ENCODE measurements around the gene RHOT2. TPM values are rescaled to one million over a fixed set of nuclear protein-coding genes. Genes with fewer than 3 reads are reported as not detected.

RHOT2 gene
- total RNA-seq, 1 experiment from 2014 or later, result 210 TPM

DNA sequence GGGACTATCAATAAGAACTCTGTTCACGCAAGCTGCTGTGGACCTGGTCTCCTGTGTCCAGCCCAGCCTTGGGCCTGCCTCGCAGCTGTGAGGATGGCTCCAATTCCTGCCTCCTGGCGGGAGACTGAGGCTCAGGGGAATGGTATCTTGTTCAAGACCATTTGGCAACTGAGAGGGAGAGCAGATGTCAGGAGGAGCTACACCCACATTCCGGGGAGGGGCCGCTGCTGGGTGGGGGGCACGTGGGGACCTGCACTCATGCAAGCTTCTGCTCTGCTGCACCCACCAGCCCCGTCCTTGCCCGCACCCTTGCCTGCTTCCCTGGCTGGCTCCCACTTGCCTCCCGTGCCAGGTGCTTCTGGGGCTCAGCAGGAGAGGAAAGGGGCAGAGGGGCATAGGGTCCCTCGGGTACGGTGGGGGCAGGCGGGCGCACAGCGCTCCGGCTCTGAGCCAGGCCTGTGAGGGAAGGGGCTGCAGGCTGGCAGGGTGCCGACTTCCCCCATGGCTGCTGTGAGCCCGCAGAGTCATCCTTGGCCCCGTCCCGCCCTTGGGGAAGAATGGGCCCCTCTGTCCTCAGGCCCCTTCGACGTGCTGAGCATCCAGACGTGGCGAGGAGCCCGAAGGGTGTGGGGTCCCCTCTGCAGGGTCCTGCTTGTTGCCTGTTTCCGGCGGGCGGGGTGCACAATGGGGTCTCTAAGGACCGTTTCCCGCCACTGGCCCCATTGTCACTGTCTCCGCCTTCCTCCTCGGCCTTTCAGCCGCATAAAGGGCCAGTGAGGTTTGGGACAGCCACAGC, 49.7 kb downstream of the RHOT2 start:
- peaks cover 10% of the 10 kb centered on the region for H3K23me2 ChIP-seq (ENCODE audit: insufficient read length, low read depth, low read length, poor library complexity, severe bottlenecking)
- no peak overlapping the region for H3K18ac ChIP-seq (ENCODE audit: insufficient read length, low read depth, low read length)
- no peaks in the 10 kb centered on the region; a peak in 1 of 5 replicates for H3K9me3 Mint-ChIP-seq
- no peak overlapping the region for H2BK5ac ChIP-seq (ENCODE audit: insufficient read length, low read length)
- H2BK12ac ChIP-seq (ENCODE audit: insufficient read length, low read depth, low read length), result no peak overlapping the region
- H3K23ac ChIP-seq (ENCODE audit: insufficient read length, low read depth, low read length), result no peak overlapping the region
- H2BK20ac ChIP-seq (ENCODE audit: low read depth, low read length, poor library complexity, severe bottlenecking), result no peak overlapping the region
- no peak overlapping the region for H2AFZ ChIP-seq (ENCODE audit: low read length)
- H4K8ac ChIP-seq (replicated peaks; ENCODE audit: insufficient read length, low read depth, low read length), result no peak overlapping the region
- no peaks in the 10 kb centered on the region for H3K79me1 ChIP-seq (ENCODE audit: insufficient read depth, low read depth, low read length, poor library complexity, severe bottlenecking)
- no peak overlapping the region for H4K5ac ChIP-seq (ENCODE audit: insufficient read length, low read depth, low read length)
- no peak overlapping the region for H3K56ac ChIP-seq (ENCODE audit: insufficient read length, low read depth, low read length)
- peaks cover 0 to 1% (median 0%) of the 10 kb centered on the region in 3 experiments; a peak in 1 of 7 replicates for H3K36me3 Mint-ChIP-seq (ENCODE audit: insufficient read depth in 1 of 3, low read depth in 3 of 3)
- no peak overlapping the region for H3K27ac Mint-ChIP-seq
- no peak overlapping the region for H2BK120ac ChIP-seq (ENCODE audit: low read depth, low read length, poor library complexity, severe bottlenecking)
- no peak overlapping the region for H3K4me3 Mint-ChIP-seq
- H3K4me1 ChIP-seq (ENCODE audit: insufficient read depth, low read length), result no peaks in the 10 kb centered on the region
- peaks cover 15 to 29% of the 10 kb centered on the region in 2 experiments for H3K4me1 Mint-ChIP-seq
- no peak overlapping the region for H2BK15ac ChIP-seq (ENCODE audit: low read depth, low read length)
- DNase-seq, result no peak
- H3T11ph ChIP-seq (ENCODE audit: low read length), result no peak overlapping the region
- no CpG with 5 or more reads among the region's 32 CpGs for WGBS (ENCODE audit: extremely low coverage, insufficient read length, low lambda C conversion rate)
- H4K20me1 ChIP-seq (ENCODE audit: control insufficient read depth, insufficient read depth, insufficient read length), result no peaks in the 10 kb centered on the region
- no peak overlapping the region for H2AK5ac ChIP-seq (ENCODE audit: insufficient read length, low read length)
- no peak overlapping the region for H3K9ac ChIP-seq (ENCODE audit: extremely low read depth, insufficient read length, low read length)
- no peaks in the 10 kb centered on the region; the same call in 1 of the 2 replicates for H3K27me3 ChIP-seq (ENCODE audit: insufficient read depth, low read length)
- no peaks in the 10 kb centered on the region for H3K79me2 ChIP-seq (ENCODE audit: insufficient read depth, low read length)
- H3K27me3 Mint-ChIP-seq (ENCODE audit: low read depth), result peaks cover 43% of the 10 kb centered on the region
- H3K14ac ChIP-seq (ENCODE audit: insufficient read depth, low read length), result no peak overlapping the region; the same call in 1 of the 2 replicates
- H3K4me2 ChIP-seq (ENCODE audit: insufficient read depth, insufficient read length, low read length), result no peak overlapping the region
- H3K9me3 ChIP-seq (ENCODE audit: control insufficient read depth, low read depth, low read length), result no peaks in the 10 kb centered on the region
- H3K4ac ChIP-seq (ENCODE audit: low read depth, low read length), result no peak overlapping the region
- H4K91ac ChIP-seq (ENCODE audit: insufficient read length, low read depth, low read length), result no peak overlapping the region
- TF ChIP-seq, protein P1, sequence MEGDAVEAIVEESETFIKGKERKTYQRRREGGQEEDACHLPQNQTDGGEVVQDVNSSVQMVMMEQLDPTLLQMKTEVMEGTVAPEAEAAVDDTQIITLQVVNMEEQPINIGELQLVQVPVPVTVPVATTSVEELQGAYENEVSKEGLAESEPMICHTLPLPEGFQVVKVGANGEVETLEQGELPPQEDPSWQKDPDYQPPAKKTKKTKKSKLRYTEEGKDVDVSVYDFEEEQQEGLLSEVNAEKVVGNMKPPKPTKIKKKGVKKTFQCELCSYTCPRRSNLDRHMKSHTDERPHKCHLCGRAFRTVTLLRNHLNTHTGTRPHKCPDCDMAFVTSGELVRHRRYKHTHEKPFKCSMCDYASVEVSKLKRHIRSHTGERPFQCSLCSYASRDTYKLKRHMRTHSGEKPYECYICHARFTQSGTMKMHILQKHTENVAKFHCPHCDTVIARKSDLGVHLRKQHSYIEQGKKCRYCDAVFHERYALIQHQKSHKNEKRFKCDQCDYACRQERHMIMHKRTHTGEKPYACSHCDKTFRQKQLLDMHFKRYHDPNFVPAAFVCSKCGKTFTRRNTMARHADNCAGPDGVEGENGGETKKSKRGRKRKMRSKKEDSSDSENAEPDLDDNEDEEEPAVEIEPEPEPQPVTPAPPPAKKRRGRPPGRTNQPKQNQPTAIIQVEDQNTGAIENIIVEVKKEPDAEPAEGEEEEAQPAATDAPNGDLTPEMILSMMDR (conservative IDR thresholded peaks at IDR 0.05), result no peak
- no peak overlapping the region for H3K27ac ChIP-seq (ENCODE audit: insufficient read length, low read depth, low read length)

All from H9 (cell line).